Tibial artery (tissue), 4 donors: ENCODE results near the gene ANKRD36C.
"Not testable (repeated sequence)": the region's sequence is repeated elsewhere in the genome, so short reads cannot be mapped to it uniquely, and the experiment has no call there.

Experiments used
- DNase-seq, 2 donors: peaks; one replicate each; pipeline ENCODE4 v3.0.0-alpha.2; 2019
- H3K27ac ChIP-seq, 2 donors: fragments of 200-600 bp; sonication (generic) in 1 of 2; 1 replicate in 1 of 2; 2 replicates in 1 of 2; pipeline ENCODE4 v1.5.1; 2018 to 2019; ENCODE audit warnings: mild to moderate bottlenecking in 1 of 2
- H3K27me3 ChIP-seq, 2 donors: fragments of 200-600 bp; sonication (generic) in 1 of 2; one replicate each; pipeline versions ENCODE4 v1.5.1 to v1.6.0; 2016 to 2019
- H3K36me3 ChIP-seq, 3 donors: fragments of 200-600 bp; sonication (generic) in 2 of 3; one replicate each; pipeline ENCODE4 v1.5.1; 2016 to 2019; ENCODE audit warnings: mild to moderate bottlenecking in 2 of 3
- H3K4me1 ChIP-seq, 4 donors: fragments of 200-600 bp; sonication (generic) in 2 of 4; 1 replicate in 3 of 4; 2 replicates in 1 of 4; pipeline ENCODE4 v1.5.1; 2016 to 2019
- H3K4me3 ChIP-seq, 2 donors: fragments of 200-600 bp; sonication (generic) in 1 of 2; 1 replicate in 1 of 2; 2 replicates in 1 of 2; pipeline ENCODE4 v1.5.1; 2018 to 2019; ENCODE audit warnings: mild to moderate bottlenecking in 2 of 2
- H3K9me3 ChIP-seq, 3 donors: fragments of 200-600 bp; sonication (generic) in 1 of 3; one replicate each; pipeline ENCODE4 v1.5.1; 2016 to 2019
- intact Hi-C: fragments of 100-400 bp; cut with DNase I; formaldehyde crosslinking; loops from one replicate; pipeline ENCODE4 v1.15.0; 2023; ENCODE audit warnings: low total_unique reads
- TF ChIP-seq, protein P1 (sequence below), 2 experiments: fragments of 200-600 bp in 1 of 2; fragments of 450-650 bp in 1 of 2; IDR thresholded peaks; one replicate each; pipeline ENCODE4 v1.5.1; 2017 to 2019; ENCODE audit warnings: antibody characterized with exemption in 2 of 2, mild to moderate bottlenecking in 1 of 2, moderate library complexity in 1 of 2

Gene ANKRD36C

DNA sequence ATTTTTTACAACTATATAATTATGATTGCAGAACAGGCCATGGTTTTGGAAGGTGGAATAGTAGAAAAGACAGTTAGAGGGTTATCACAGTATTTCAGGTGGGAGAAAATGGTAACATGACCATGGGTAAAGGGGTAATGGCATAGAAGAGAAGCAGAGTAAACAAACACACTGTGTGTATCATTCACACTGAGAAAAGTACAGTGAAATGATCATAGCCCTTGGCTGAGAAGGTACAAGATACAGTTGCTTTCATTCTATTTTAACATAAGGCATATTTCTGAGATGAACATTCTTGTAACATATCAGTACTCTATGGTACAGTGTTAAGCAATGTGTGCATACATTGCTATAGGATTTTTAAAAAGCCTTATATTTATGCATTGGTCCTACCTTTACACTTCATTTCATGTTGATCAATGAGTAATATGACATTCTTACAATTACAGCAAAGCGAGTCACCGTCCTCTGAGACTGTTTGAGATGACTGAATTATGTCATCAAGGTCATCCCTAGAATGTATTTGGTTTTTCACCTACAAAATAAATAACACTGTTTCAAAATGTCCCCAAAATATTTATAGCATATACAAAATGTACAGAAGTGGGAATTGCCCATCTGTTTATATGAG lies 124.5 kb downstream of the ANKRD36C start:
- H3K27ac ChIP-seq, H3K4me3 ChIP-seq, intact Hi-C loops, H3K9me3 ChIP-seq, H3K4me1 ChIP-seq, H3K27me3 ChIP-seq, DNase-seq, H3K36me3 ChIP-seq: not testable (repeated sequence)

DNA sequence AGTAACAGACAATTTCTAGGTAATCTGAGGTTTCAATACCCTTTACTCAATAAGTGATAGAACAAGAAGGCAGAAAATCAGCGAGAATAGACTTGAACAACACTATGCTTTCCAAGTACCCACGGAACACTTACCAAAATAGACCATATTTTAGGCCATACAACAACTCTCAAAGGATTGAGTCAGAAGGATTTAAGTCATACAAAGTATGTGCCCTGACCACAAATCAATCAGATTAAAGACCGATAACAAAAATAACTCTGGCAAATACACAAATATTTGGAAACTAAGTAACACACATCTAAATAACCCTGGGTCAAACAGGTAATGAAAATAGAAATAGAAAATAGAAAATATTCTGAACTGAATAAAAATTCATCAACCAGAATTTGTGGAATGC lies 129.5 kb downstream of the ANKRD36C start:
- DNase-seq, H3K36me3 ChIP-seq, H3K9me3 ChIP-seq, H3K27ac ChIP-seq, intact Hi-C loops, H3K4me3 ChIP-seq, H3K27me3 ChIP-seq, H3K4me1 ChIP-seq: not testable (repeated sequence)

DNA sequence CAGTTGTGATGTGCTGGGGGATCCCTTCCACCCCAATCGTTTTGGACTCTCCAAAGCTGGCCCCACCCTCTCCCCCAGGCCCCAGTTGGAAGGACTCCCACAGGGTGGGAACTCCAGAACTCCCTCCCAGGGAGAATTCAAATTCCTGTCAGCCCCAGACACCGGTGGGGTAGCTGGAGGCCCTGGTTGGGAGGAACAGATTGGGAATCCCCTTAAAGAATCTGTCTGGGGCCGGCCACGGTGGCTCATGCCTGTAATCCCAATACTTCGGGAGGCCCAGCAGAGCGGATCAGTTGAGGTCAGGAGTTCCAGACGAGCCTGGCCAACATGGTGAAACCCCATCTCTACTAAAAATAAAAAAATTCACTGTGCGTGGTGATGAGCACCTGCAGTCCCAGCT lies 155.5 kb downstream of the ANKRD36C start:
- TF ChIP-seq, protein P1, sequence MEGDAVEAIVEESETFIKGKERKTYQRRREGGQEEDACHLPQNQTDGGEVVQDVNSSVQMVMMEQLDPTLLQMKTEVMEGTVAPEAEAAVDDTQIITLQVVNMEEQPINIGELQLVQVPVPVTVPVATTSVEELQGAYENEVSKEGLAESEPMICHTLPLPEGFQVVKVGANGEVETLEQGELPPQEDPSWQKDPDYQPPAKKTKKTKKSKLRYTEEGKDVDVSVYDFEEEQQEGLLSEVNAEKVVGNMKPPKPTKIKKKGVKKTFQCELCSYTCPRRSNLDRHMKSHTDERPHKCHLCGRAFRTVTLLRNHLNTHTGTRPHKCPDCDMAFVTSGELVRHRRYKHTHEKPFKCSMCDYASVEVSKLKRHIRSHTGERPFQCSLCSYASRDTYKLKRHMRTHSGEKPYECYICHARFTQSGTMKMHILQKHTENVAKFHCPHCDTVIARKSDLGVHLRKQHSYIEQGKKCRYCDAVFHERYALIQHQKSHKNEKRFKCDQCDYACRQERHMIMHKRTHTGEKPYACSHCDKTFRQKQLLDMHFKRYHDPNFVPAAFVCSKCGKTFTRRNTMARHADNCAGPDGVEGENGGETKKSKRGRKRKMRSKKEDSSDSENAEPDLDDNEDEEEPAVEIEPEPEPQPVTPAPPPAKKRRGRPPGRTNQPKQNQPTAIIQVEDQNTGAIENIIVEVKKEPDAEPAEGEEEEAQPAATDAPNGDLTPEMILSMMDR (IDR thresholded peaks at IDR 0.05), result no peak
- DNase-seq, result no peak
- H3K27ac ChIP-seq, result no peak overlapping the region
- H3K4me1 ChIP-seq, result no peaks in the 10 kb centered on the region
- H3K27me3 ChIP-seq, result no peaks in the 10 kb centered on the region
- H3K36me3 ChIP-seq, result peaks cover 44 to 74% (median 67%) of the 10 kb centered on the region in 3 donors
- H3K9me3 ChIP-seq, result no peaks in the 10 kb centered on the region
- no peak overlapping the region for H3K4me3 ChIP-seq
- intact Hi-C loops, result no loop called here

DNA sequence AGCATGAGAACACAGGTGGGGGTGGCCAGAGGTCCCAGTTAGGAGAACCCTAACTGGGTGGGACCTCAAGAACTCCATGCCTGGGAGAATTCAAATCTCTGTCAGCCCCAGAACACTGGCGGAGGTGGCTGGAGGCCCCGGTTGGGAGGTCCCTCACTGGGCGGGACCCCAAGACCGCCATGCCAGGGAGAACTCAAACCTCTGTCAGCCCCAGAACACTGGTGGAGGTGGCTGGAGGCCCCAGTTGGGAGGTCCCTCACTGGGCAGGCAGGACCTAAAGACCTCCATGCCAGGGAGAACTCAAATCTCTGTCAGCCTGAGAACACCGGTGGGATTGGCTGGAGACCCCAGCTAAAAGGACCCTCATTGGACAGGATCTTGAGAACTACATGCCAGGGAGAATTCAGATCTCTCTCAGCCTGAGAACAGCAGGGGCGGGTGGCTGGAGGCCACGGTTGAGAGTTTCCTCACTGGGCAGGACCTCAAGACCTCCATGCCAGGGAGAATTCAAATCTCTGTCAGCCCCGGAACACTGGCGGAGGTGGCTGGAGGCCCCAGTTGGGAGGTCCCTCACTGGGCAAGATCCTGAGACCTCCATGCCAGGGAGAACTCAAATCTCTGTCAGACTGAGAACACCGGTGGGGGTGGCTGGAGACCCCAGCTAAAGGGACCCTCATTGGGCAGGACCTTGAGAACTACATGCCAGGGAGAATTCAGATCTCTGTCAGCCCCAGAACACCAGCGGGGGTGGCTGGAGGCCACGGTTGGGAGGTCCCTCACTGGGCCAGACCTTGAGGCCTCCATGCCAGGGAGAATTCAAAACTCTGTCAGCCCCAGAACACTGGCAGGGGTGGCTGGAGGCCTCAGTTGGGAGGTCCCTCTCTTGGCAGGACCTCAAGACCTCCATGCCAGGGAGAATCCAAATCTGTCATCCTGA lies 157.3 kb downstream of the ANKRD36C start:
- DNase-seq, H3K4me3 ChIP-seq, H3K27me3 ChIP-seq, intact Hi-C loops, H3K4me1 ChIP-seq, H3K27ac ChIP-seq: not testable (repeated sequence)
- Histone ChIP-seq H3K36me3 (peaks cover 62 to 90% (median 82%) of the 10 kb centered on the region in 3 donors), H3K9me3 (peaks cover 0 to 16% (median 0%) of the 10 kb centered on the region in 3 donors)

DNA sequence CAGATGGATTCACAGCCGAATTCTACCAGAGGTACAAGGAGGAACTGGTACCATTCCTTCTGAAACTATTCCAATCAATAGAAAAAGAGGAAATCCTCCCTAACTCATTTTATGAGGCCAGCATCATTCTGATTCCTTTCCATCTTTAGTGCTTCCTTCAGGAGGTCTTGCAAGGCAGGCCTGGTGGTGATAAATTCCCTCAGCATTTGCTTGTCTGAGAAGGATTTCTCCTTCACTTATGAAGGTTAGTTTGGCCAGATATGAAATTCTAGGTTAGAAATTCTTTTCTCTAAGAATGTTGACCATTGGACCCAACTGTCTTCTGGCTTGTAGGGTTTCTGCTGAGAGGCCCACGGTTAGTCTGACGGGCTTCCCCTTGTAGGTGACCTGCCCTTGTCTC lies 167.4 kb downstream of the ANKRD36C start:
- peaks cover 6 to 66% (median 43%) of the 10 kb centered on the region in 3 donors for H3K9me3 ChIP-seq
- H3K4me1 ChIP-seq, H3K27ac ChIP-seq, H3K27me3 ChIP-seq, intact Hi-C loops, DNase-seq, H3K4me3 ChIP-seq: not testable (repeated sequence)
- peaks cover 15% of the 10 kb centered on the region in 3 donors for H3K36me3 ChIP-seq

DNA sequence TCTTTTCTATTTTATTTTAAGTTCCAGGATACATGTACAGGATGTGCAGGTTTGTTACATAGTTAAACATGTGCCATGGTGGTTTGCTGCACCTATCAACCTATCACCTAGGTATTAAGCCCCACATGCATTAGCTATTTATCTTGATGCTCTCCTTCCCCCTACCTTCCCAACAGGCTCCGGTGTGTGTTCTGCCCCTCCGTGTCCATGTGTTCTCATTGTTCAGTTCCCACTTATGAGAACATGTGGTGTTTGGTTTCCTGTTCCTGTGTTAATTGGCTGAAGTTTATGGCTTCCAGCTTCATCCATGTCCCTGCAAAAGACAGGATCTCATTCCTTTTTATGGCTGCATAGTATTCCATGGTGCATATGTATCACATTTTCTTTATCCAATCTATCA lies 174.1 kb downstream of the ANKRD36C start:
- peaks cover 10 to 61% (median 50%) of the 10 kb centered on the region in 3 donors for H3K9me3 ChIP-seq

DNA sequence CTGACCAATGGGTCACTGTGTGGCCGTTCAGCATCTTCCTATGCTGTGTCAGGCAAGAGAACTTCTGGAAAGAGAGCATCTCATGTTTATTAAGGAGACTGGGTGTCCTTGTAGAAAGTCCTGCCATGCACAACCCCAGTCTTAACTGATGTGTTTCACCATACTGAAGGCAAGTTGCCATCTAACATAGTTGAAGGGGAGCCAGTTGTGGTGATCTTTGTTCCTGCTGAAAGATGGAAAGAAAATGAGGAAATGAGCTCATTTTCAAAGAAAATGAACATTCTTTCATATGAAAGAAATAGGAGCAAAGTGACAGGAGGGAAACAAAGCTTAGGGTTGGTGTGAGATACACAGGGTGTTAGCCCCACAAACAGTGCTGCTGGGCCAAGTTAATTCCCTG lies 178.3 kb downstream of the ANKRD36C start:
- H3K9me3 ChIP-seq, result peaks cover 2 to 34% (median 26%) of the 10 kb centered on the region in 3 donors
- H3K4me1 ChIP-seq, H3K27ac ChIP-seq, H3K27me3 ChIP-seq, DNase-seq, intact Hi-C loops, H3K4me3 ChIP-seq: not testable (repeated sequence)
- peaks cover 0 to 11% (median 7%) of the 10 kb centered on the region in 3 donors for H3K36me3 ChIP-seq

More for the DNA sequence above, 174.1 kb downstream of the ANKRD36C start:
- H3K27ac ChIP-seq, H3K36me3 ChIP-seq, H3K4me3 ChIP-seq, H3K27me3 ChIP-seq, intact Hi-C loops, DNase-seq, H3K4me1 ChIP-seq: not testable (repeated sequence)

DNA sequence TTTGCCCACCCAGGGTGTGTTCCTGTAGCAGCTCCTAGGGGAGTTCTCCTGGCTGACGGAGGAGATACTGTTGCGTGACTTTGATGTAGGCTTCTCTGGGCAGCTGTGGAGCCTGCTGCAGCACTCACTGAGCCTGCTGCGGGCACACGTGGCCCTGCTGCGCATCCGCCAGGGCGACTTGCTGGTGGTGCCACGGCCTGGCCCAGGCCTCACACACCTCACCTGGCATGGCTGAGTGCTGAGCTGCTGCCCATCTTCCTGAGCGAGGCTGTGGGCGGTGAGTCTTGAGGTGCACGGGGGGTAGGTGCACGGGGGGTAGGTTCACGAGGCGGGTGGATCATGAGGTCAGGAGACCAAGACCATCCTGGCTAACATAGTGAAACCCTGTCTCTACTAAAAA lies 191.7 kb downstream of the ANKRD36C start:
- TF ChIP-seq, protein P1 (IDR thresholded peaks at IDR 0.05), result no peak
- Histone ChIP-seq H3K4me3 (no peak overlapping the region), H3K4me1 (no peaks in the 10 kb centered on the region), H3K27ac (no peak overlapping the region), H3K36me3 (peaks cover 0 to 3% (median 1%) of the 10 kb centered on the region in 3 donors), H3K9me3 (peaks cover 0 to 27% (median 15%) of the 10 kb centered on the region in 3 donors), H3K27me3 (no peaks in the 10 kb centered on the region)
- intact Hi-C loops, result no loop called here
- no peak for DNase-seq

DNA sequence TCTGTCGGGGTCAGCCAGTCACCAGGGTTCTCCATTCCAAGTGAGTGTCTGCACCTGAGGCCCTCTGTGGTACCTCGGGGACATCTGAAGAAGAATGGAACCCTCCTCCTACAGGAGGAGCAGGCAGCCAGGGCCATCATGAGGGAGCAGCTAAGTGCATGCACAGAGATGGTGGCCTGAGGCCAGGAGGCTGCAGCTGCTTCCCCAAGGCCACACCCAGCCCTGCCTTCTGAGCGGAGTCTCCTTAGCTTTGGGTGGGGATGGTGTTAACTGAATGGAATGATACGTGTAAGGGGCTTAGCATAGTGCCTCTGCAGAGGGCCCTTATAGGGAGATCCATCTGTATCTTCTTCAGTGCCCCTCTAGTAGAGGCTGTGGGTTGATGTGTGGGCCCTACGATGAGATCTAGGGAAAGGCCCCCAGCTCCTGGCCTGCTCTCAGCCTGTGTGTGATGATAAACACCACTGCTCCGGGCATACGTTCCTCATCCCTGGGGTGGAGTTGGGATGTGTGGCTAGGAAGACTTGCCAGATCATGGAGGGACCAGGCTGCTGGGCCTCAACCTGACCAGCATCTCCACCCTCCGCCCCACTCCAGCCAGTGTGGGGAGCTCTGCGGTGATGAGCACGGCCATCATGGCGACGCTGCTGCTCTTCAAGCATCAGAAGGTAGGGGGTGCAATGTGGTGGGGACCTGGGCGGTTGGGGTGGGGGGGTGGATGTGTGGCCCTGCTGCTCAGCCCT lies 192.3 kb downstream of the ANKRD36C start:
- H3K36me3 ChIP-seq, H3K4me1 ChIP-seq, DNase-seq, H3K4me3 ChIP-seq, intact Hi-C loops, H3K27me3 ChIP-seq, H3K27ac ChIP-seq: not testable (repeated sequence)
- H3K9me3 ChIP-seq, result peaks cover 0 to 23% (median 15%) of the 10 kb centered on the region in 3 donors

DNA sequence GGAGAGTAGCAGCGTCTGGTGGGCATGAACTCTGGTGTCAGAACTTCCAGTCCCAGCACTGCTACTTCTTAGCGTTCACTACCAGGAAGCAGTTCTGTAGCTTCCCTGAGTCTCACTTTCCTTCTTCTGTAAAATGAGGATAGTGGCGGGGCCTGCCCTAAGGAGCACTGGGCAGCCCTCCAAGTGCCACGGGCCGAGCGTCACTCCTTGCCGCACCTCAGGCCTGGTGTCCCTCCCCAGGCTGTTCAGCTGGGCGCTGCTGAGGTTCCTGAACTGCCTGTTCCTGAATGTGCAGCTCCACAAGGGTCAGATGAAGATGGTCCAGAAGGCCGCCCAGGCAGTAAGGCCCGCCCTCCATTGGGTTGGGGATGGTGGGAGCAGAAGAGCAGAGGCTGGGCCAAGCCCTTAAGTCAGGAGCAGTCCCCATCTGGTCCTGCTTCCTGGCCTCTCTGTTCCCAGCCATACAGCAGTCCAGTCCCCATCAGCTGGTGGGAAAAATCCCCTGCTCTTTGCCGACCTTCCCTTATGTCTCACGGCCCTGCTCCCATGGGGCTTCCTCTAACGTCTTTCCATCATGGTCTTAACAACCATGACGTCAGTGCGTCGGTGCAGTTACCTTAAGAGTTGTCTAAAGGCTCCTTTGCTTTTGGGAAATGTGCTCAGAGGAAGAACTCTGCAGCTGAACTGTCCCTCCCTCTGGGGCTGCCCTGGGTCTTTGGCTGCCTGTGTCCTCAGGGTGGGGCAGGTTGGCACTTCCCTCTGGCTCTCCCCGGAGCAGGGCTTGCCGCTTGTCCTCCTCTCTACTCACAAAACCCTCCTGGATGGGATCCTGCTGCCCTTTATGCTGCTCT lies 195.2 kb downstream of the ANKRD36C start:
- intact Hi-C loops, H3K36me3 ChIP-seq, H3K27ac ChIP-seq, H3K4me3 ChIP-seq, H3K4me1 ChIP-seq, DNase-seq, H3K27me3 ChIP-seq: not testable (repeated sequence)
- H3K9me3 ChIP-seq, result peaks cover 0 to 13% (median 5%) of the 10 kb centered on the region in 3 donors

DNA sequence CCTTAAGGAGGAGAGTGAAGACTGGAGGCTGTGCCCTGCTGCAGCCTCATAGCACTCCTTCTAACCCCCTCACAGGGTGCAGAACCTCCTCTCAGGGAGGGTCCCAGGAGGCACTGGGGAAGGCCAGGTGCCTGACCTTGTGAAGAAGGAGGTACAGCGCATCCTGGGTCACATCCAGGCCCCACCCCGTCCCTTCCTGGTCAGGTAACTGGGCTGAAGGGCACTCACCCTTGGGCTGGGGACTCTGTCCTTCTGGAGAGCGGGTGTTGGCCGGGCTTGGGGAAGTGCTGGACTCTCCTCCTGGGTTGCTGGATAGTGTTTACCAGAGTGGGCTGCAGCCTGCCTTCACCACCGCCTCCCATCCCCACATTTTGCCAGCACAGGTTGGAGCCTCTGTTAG lies 197.7 kb downstream of the ANKRD36C start:
- DNase-seq, H3K36me3 ChIP-seq, H3K4me1 ChIP-seq, H3K9me3 ChIP-seq, intact Hi-C loops, H3K27ac ChIP-seq, H3K27me3 ChIP-seq, H3K4me3 ChIP-seq: not testable (repeated sequence)
